ENCODE results near the gene USP53.

Gene USP53

DNA sequence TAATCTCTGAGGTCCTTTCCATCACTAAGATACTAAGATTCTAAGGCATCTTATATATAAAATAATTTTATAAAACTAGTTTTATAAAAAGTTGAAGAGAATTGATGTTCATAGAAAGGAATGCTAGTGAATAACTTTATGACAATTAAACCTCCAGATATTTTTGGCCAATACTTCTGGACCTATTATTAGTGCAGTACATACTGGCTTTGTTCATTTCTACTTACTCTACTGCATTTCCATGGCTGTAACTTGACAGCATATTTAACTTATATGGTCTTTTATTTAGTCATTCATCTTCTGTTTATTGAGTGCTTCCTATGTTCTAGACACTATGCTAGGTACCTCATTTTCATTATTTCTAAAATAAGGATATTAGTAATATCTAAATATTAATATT lies 6.8 kb upstream of the USP53 start:
- ChIA-PET CTCF (no interaction called here), POLR2A (interaction anchor here (0.6 kb wide), 1 partner anchor 168 kb away, joined by 4 read pairs; no protein-coding TSS in a partner anchor)
- H3K4me3 ChIP-seq (ENCODE audit: low read depth, low read length) = no peak overlapping the region
- TF ChIP-seq, protein P1, sequence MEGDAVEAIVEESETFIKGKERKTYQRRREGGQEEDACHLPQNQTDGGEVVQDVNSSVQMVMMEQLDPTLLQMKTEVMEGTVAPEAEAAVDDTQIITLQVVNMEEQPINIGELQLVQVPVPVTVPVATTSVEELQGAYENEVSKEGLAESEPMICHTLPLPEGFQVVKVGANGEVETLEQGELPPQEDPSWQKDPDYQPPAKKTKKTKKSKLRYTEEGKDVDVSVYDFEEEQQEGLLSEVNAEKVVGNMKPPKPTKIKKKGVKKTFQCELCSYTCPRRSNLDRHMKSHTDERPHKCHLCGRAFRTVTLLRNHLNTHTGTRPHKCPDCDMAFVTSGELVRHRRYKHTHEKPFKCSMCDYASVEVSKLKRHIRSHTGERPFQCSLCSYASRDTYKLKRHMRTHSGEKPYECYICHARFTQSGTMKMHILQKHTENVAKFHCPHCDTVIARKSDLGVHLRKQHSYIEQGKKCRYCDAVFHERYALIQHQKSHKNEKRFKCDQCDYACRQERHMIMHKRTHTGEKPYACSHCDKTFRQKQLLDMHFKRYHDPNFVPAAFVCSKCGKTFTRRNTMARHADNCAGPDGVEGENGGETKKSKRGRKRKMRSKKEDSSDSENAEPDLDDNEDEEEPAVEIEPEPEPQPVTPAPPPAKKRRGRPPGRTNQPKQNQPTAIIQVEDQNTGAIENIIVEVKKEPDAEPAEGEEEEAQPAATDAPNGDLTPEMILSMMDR (IDR thresholded peaks at IDR 0.05; ENCODE audit: insufficient read depth, low read length, missing control alignments) = no peak
- DNase-seq (ENCODE audit: low read depth, low spot score) = no peak

DNA sequence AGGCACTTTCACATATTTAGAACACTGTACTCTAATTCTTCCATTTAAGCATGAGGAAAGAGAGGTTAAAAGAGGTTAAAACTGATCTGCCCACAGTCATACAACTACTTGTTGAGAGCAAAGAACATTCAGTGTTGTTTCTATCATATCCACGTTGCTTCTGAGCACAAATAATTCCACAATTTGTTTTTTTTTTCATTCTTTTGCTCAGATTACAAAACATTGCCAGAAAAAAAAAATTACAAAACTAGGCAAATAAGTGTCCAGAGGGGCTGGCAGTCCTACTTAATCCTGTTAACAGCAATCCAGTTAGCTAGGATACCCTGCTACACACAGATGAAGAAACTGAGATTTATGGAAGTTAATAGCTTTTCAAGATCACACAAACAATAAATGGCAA lies 6.3 kb upstream of the USP53 start:
- no peak overlapping the region for H3K4me3 ChIP-seq (ENCODE audit: low read depth, low read length)
- CTCF ChIA-PET = no interaction called here
- TF ChIP-seq, protein P1 (IDR thresholded peaks at IDR 0.05; ENCODE audit: insufficient read depth, low read length, missing control alignments) = no peak
- POLR2A ChIA-PET = interaction anchor here (0.6 kb wide), 1 partner anchor 168 kb away, joined by 4 read pairs; no protein-coding TSS in a partner anchor
- no peak for DNase-seq (ENCODE audit: low read depth, low spot score)

DNA sequence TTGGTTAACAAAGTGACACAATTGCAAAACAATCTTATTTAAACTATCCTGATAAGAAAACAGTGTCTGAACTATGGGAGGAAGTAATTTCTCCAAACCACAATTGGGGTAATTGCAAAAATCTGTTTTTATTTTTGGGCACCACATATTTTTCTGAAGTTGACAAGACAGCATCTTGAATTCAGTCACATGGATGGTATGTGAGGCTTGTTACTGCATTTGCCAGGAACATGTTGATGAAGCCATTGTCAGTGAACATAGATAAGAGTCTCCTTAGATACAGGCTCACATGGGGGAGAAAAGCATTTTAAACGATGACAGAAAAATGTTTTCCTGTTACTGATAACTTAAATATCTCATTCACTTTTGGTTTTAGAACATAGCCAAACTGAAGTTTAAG lies 5.5 kb upstream of the USP53 start:
- POLR2A ChIA-PET = no interaction called here
- H3K4me3 ChIP-seq (ENCODE audit: low read depth, low read length) = no peak overlapping the region
- TF ChIP-seq, protein P1 (IDR thresholded peaks at IDR 0.05; ENCODE audit: insufficient read depth, low read length, missing control alignments) = no peak
- CTCF ChIA-PET = interaction anchor here (1.7 kb wide), 1 partner anchor 166 kb away, joined by 4 read pairs; no protein-coding TSS in a partner anchor
- DNase-seq (ENCODE audit: low read depth, low spot score) = no peak

DNA sequence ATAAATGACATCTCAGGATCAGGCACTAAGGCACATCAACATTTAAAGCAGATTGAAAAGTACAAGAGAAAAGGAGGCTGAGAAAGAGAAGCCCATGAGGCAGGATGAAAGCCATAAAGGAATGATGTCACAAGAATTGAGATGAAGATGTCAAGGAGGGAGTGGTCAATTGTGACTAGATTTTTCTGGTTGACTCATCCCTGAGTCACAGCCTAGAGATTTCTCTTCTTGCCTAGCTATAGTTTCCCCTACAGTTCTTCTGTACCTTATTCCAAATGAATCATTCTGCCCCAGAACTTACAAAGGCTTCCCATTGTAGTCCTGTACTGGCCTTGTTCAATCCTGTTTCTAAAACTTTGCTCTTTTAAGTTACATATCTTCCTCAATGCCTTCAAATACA lies 3.4 kb upstream of the USP53 start:
- no peak overlapping the region for H3K4me3 ChIP-seq (ENCODE audit: low read depth, low read length)
- DNase-seq (ENCODE audit: low read depth, low spot score) = no peak
- POLR2A ChIA-PET = interaction anchor here (0.8 to 1.0 kb wide), 2 partner anchors 168 to 183 kb away, joined by 3 read pairs; no protein-coding TSS in a partner anchor
- CTCF ChIA-PET = interaction anchor here (2.3 kb wide), 1 partner anchor 167 kb away, joined by 5 read pairs; no protein-coding TSS in a partner anchor
- TF ChIP-seq, protein P1 (IDR thresholded peaks at IDR 0.05; ENCODE audit: insufficient read depth, low read length, missing control alignments) = no peak

DNA sequence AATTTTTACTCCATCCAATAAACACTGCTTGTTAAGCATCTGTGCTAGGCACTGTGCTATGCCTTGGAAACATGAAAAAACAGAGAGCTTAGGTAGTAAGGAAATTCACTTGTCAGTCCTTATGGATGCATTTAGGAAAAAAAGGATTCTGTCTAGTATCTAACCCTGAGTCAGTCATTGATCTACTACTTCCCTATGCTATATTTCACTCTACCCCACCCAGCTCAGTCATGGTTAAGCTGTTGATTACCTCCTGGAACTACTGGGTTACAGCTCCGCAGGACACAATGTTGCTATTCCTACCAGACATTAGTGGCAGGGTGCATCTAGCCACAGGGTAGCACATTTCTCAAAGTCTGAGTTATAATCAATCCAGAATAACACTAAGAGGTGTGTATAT lies 2.9 kb upstream of the USP53 start:
- TF ChIP-seq, protein P1 (IDR thresholded peaks at IDR 0.05; ENCODE audit: insufficient read depth, low read length, missing control alignments) = no peak
- no peak for DNase-seq (ENCODE audit: low read depth, low spot score)
- no peak overlapping the region for H3K4me3 ChIP-seq (ENCODE audit: low read depth, low read length)
- ChIA-PET CTCF (interaction anchor here (2.3 kb wide), 1 partner anchor 167 kb away, joined by 5 read pairs; no protein-coding TSS in a partner anchor), POLR2A (interaction anchor here (0.8 to 1.0 kb wide), 2 partner anchors 169 to 184 kb away, joined by 3 read pairs; no protein-coding TSS in a partner anchor)

DNA sequence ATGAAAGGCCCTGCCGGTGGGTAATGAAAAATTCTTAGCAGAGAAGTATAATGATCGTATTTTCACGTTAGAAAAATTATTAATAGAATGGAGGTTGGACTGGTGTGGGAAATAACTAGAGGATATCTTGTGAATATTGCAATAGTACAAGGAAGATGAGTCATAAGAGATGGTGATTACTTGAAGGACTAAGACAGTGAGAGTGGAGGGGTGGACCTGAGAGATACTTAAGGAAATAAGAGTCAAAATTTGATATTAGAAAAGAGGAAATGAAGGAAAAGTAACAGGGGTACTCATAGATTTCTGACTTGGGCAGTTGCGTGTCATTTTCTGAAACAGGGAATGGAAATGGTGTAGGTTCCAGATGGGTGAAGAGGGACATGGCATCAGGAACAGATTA lies 1.7 kb upstream of the USP53 start:
- H3K4me3 ChIP-seq (ENCODE audit: low read depth, low read length) = no peak overlapping the region
- TF ChIP-seq, protein P1 (IDR thresholded peaks at IDR 0.05; ENCODE audit: insufficient read depth, low read length, missing control alignments) = no peak
- CTCF ChIA-PET = no interaction called here
- DNase-seq (ENCODE audit: low read depth, low spot score) = no peak
- POLR2A ChIA-PET = no interaction called here

All from AG04449 (cell line).